ENCODE results near the gene MBD3L2B.
"Not testable (repeated sequence)": the region's sequence is repeated elsewhere in the genome, so short reads cannot be mapped to it uniquely, and the experiment has no call there.

MBD3L2B gene

DNA sequence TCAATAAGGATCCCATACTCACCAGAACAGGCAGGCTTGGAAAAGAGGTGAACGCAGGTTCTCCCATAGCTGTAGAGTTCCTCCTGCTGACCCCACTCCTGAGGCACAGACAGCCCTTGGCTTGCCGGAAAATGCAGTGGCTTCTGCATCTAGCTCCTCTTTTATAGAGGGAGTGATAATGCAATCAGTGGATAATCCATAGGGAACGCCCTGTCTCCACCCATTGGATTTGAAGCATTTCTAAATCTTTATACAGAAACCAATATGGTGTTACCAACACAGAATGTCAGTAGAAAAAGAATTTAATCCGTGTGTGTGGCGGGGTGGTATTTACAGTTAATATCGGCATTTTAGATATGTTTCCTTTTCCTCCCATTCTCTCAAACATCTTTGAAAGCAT lies at the start of gene MBD3L2B:
Gene MBD3L2B, minus strand, starts transcription at position 101 of the 400 bp plus-strand sequence. Its CDS starts 34 bp downstream, at position 67.
- DNase-seq (ENCODE audit: low read depth, low spot score), result not testable (repeated sequence)

- DNase-seq (ENCODE audit: low read depth, low spot score), result no peak
Observed at GRCh38 chr19:7069904-7070226, 48.6 kb upstream of the MBD3L2B start.

DNA sequence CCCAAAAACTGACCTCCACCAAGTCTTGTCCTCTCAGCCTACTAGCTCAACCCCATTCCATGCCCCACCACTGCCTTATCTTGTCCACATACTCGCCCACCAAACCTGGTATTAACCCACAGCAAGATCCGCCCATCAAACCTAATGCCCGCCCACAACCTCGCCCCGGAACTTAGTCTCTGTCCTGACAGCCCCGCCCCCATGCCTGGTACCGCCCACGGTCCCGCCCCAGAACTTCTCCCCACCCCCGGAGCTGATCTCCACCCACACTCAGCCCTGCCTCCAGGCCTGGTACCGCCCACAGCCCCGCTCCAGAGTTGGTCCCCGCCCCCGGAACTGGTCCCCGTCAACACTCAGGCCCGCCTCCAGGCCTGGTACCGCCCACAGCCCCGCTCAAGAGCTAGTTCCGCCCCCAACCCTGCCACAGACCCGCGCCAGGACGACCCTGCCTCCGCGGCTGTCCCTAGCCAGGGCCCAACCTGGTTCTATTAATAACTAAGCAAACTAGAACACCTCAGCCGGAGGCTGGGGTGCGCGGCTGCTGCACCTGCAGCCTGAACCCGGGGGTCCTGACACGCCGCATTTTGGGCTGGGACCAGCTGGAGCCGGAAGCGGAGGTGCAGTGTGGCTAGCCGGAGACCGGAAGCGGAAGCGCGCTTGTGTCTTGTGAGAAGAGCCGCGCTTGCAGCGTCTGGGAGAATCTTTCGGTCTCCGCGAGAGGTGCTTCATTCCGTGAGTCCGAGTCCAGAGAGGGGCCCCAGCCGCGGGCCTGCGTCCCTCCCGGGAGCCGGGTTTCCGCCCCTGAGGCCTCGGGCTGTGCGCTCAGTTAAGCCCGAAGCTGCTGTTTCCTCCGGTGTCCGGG lies 48.0 kb upstream of the MBD3L2B start, which contains the start of gene ZNF557:
Gene ZNF557, plus strand, starts transcription at position 662 of the 862 bp plus-strand sequence. CDS start 5,372 bp downstream, outside the sequence.
- peak; percentile 99 for DNase-seq (ENCODE audit: low read depth, low spot score)

DNA sequence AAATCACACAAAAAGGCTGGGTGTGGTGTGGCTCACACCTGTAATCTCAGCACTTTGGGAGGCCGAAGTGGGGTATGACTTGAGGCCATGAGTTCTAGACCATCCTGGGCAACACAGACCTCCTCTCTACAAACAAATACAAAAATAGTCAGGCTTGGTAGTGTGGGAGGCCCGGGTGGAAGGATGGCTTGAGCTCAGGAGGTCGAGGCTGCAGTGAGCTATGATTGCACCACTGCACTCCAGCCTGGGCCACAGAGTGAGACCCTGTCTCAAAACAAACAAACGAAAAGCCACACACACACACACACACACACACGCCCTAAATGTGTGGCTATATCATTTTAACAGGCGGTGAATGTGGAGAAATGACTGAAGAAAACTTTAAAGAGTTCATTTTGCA lies 47.4 kb upstream of the MBD3L2B start:
- DNase-seq (ENCODE audit: low read depth, low spot score), result no peak

GRCh38 chr19:7067716-7068115 lies 46.5 kb upstream of the MBD3L2B start:
- DNase-seq (ENCODE audit: low read depth, low spot score), result peak; percentile 31

DNA sequence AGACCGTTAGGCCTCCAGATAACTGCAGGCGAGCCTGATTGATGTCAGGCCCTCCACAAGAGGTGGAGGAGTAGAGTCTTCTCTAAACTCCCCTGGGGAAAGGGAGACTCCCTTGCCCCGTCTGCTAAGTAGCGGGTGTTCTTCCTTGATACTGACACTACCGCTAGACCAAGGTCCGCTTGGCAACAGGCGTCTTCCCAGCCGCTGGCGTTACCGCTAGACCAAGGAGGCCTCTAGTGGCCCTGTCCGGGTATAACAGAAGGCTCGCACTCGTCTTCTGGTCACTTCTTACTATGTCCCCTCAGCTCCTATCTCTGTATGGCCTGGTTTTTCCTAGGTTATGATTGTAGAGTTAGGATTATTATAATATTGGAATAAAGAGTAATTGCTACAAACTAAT lies 45.9 kb upstream of the MBD3L2B start:
- DNase-seq (ENCODE audit: low read depth, low spot score), result peak; percentile 19

DNA sequence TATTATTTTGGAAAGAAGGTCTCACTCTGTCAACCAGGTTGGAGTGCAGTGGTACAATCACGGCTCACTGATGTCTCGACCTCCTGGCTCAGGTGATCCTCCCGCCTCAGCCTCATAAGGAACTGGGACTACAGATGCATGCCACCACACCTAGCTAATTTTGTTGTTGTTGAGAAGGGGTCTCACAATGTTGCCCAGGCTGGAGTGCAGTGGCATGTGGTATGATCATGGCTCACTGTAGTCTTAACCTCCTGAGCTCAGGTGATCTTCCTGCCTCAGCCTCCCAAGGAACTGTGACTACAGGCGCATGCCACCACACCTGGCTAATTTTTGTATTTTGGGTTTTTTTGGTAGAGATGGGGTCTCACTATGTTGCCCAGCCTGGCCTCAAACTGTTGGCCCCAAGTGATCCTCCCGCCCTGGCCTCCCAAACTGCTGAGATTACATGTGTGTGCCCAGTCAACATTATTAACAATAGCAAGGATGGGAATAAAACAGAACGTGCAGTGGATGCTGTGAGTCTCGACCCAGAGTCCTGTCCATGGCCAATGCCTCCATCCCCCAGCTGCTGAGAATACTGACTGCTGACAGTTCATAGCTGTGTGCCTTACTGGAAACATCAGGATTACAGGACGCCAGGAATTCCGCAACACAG lies 42.7 kb upstream of the MBD3L2B start:
- DNase-seq (ENCODE audit: low read depth, low spot score), result no peak

GRCh38 chr19:7063339-7063738 lies 42.1 kb upstream of the MBD3L2B start:
- DNase-seq (ENCODE audit: low read depth, low spot score), result no peak

GRCh38 chr19:7059977-7060376 lies 38.7 kb upstream of the MBD3L2B start:
- DNase-seq (ENCODE audit: low read depth, low spot score), result not testable (repeated sequence)

GRCh38 chr19:7058576-7058975 lies 37.3 kb upstream of the MBD3L2B start, which contains the start of gene MBD3L3:
TSS of gene MBD3L3 (minus strand) at chr19:7058676. CDS start at chr19:7058605, 71 bp downstream.
- DNase-seq (ENCODE audit: low read depth, low spot score), result not testable (repeated sequence)

- DNase-seq (ENCODE audit: low read depth, low spot score), result not testable (repeated sequence)
Observed at GRCh38 chr19:7056371-7056770, 35.1 kb upstream of the MBD3L2B start.

GRCh38 chr19:7055679-7056078 lies 34.4 kb upstream of the MBD3L2B start:
- DNase-seq (ENCODE audit: low read depth, low spot score), result not testable (repeated sequence)

- DNase-seq (ENCODE audit: low read depth, low spot score), result not testable (repeated sequence)
Observed at GRCh38 chr19:7054635-7055368, 33.6 kb upstream of the MBD3L2B start.

- not testable (repeated sequence) for DNase-seq (ENCODE audit: low read depth, low spot score)
Observed at GRCh38 chr19:7052896-7053295, 31.7 kb upstream of the MBD3L2B start.

DNA sequence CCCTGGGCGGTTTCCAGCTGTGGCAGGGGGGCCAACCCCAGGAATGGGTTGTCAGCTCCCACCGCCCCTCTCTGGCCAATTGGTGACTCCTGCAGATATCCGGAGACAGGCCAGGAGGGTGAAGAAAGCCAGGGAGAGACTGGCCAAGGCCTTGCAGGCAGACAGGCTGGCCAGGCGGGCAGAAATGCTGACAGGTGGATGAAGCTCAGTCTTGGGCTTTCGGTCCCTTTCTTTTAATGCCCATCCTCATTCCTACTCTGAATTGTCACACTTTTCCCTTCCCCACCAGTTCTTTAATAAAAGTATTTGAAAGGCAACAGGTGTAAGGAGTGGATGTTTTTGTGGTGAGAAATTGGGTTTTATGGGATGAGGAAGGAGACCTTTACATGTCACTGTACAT lies 30.2 kb upstream of the MBD3L2B start:
- DNase-seq (ENCODE audit: low read depth, low spot score), result not testable (repeated sequence)

DNA sequence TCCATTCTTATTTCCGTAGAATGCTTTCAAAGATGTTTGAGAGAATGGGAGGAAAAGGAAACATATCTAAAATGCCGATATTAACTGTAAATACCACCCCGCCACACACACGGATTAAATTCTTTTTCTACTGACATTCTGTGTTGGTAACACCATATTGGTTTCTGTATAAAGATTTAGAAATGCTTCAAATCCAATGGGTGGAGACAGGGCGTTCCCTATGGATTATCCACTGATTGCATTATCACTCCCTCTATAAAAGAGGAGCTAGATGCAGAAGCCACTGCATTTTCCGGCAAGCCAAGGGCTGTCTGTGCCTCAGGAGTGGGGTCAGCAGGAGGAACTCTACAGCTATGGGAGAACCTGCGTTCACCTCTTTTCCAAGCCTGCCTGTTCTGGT lies 27.8 kb upstream of the MBD3L2B start, which contains the start of gene MBD3L2:
Gene MBD3L2, plus strand, starts transcription at position 301 of the 400 bp plus-strand sequence. Its CDS starts 53 bp downstream, at position 354.
- DNase-seq (ENCODE audit: low read depth, low spot score), result not testable (repeated sequence)

DNA sequence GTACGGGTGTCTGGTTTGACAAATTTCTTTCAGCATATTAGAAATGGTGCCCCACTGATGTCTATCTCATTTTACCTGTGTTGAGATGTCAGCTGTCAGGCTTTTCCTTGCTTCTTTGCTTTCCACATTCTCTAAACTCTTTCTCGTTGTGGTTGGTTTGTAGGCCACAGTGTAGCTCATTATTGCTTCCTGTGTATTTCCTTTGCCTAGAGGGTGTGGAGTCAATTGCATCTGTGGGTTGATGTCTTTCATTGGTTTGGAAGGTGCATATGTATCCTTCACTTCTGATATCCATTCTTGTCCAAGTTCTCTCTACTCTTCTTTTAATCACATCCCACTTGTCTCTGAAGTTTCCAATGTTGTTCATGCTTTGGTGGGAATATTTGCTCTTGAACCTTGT lies 20.3 kb upstream of the MBD3L2B start:
- DNase-seq (ENCODE audit: low read depth, low spot score), result not testable (repeated sequence)

- DNase-seq (ENCODE audit: low read depth, low spot score), result not testable (repeated sequence)
Observed at GRCh38 chr19:7040079-7040478, 18.8 kb upstream of the MBD3L2B start, which contains the start of gene MBD3L4. TSS of gene MBD3L4 (minus strand) at chr19:7040179. CDS start at chr19:7040144, 35 bp downstream.

DNA sequence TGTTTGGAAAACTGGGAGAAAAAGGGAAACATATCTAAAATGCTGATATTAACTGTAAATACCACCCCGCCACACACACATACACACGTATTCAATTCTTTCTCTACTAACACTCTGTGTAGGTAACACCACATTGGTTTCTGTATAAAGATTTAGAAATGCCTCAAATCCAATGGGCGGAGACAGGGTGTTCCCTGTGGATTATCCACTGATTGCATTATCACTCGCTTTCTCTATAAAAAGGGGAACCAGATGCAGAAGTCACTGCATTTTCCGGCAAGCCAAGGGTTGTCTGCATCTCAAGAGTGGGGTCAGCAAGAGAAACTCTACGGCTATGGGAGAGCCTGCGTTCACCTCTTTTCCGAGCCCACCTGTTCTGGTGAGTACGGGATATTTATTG lies 9.0 kb upstream of the MBD3L2B start, which contains the start of gene MBD3L5:
Gene MBD3L5, plus strand, starts transcription at position 301 of the 400 bp plus-strand sequence. Its CDS starts 34 bp downstream, at position 335.
- DNase-seq (ENCODE audit: low read depth, low spot score), result not testable (repeated sequence)

GRCh38 chr19:7028790-7029189 lies 7.6 kb upstream of the MBD3L2B start:
- not testable (repeated sequence) for DNase-seq (ENCODE audit: low read depth, low spot score)

GRCh38 chr19:7018828-7019227 lies 2.4 kb downstream of the MBD3L2B start:
- no peak for DNase-seq (ENCODE audit: low read depth, low spot score)
